Measurements from ENCODE around the gene ASS1.

ASS1 gene

GRCh38 chr9:130430734-130431535, 13.8 kb upstream of the ASS1 start:
- Histone ChIP-seq H3K9me3 (ENCODE audit: control insufficient read depth, insufficient read depth, low read depth, low read length) (no peaks in the 10 kb centered on the region), H3K4me3 (ENCODE audit: low read depth, low read length) (no peak overlapping the region), H3K4me1 (ENCODE audit: control insufficient read depth, insufficient read depth, low read length) (no peaks in the 10 kb centered on the region), H3K27ac (ENCODE audit: extremely low read depth, low read depth, low read length) (no peak overlapping the region), H3K36me3 (ENCODE audit: control insufficient read depth in 2 of 2, insufficient read depth in 1 of 2, low read length in 2 of 2) (no peaks in the 10 kb centered on the region)
- TF ChIP-seq, protein P1, sequence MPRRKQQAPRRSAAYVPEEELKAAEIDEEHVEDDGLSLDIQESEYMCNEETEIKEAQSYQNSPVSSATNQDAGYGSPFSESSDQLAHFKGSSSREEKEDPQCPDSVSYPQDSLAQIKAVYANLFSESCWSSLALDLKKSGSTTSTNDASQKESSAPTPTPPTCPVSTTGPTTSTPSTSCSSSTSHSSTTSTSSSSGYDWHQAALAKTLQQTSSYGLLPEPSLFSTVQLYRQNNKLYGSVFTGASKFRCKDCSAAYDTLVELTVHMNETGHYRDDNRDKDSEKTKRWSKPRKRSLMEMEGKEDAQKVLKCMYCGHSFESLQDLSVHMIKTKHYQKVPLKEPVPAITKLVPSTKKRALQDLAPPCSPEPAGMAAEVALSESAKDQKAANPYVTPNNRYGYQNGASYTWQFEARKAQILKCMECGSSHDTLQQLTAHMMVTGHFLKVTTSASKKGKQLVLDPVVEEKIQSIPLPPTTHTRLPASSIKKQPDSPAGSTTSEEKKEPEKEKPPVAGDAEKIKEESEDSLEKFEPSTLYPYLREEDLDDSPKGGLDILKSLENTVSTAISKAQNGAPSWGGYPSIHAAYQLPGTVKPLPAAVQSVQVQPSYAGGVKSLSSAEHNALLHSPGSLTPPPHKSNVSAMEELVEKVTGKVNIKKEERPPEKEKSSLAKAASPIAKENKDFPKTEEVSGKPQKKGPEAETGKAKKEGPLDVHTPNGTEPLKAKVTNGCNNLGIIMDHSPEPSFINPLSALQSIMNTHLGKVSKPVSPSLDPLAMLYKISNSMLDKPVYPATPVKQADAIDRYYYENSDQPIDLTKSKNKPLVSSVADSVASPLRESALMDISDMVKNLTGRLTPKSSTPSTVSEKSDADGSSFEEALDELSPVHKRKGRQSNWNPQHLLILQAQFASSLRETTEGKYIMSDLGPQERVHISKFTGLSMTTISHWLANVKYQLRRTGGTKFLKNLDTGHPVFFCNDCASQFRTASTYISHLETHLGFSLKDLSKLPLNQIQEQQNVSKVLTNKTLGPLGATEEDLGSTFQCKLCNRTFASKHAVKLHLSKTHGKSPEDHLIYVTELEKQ (tag by site-specific recombination; IDR thresholded peaks at IDR 0.05; ENCODE audit: borderline replicate concordance): no peak
- no peak for TF ChIP-seq ZNF221 (tag by site-specific recombination; IDR thresholded peaks at IDR 0.05; ENCODE audit: borderline replicate concordance)
- no peak for TF ChIP-seq ZNF544 (tag by site-specific recombination; IDR thresholded peaks at IDR 0.05)
- TF ChIP-seq ZNF292 (tag by site-specific recombination; IDR thresholded peaks at IDR 0.05; ENCODE audit: borderline replicate concordance, low read depth): no peak
- TF ChIP-seq ZNF16 (tag by site-specific recombination; IDR thresholded peaks at IDR 0.05; ENCODE audit: low read depth): no peak
- CTCF ChIA-PET: interaction anchor here (1.8 kb wide), 1 partner anchor 9 kb away, joined by 8 read pairs; no protein-coding TSS in a partner anchor
- POLR2A ChIA-PET: interaction anchor here (0.5 kb wide), 1 partner anchor 275 kb away, joined by 4 read pairs; no protein-coding TSS in a partner anchor

DNA sequence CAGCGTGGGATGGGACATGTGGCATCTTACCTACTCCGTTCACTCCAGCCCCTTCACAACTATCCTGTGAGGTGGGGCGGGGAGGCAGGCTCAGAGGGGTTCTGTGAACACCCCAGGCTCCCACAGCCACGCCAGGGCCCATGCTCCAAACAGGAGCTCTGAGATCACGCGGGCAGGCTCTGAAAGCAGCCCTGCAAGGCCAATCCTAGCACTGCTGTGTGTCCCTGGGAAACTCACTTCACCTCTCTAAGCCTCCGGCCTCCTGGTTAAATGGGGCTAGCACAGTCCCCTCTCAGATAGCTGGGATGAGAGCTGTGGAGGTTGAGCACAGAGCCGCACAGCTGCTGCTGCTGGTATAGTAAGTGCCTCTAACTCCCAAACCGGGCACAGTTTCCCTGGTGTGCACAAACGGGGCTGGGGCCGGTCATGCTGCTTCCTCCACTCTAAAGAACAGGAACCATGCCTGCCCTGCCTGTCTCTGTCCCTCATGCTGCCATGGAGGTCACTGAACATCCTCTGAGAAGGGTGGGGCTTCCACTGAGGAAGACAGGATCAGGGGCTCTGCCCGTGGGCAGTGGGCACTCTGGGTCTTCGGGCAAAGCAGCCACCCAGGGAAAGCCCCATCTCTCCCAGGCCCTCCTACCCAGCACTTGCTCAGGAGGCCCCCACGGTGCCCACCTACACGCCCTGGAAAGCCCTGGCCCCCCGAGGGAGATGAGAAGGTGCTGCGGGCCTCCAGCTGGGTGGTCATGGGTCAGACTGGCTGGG, 13.0 kb upstream of the ASS1 start:
- Histone ChIP-seq H3K4me3 (ENCODE audit: low read depth, low read length) (no peak overlapping the region), H3K36me3 (ENCODE audit: control insufficient read depth in 2 of 2, insufficient read depth in 1 of 2, low read length in 2 of 2) (no peaks in the 10 kb centered on the region), H3K4me1 (ENCODE audit: control insufficient read depth, insufficient read depth, low read length) (no peaks in the 10 kb centered on the region), H3K9me3 (ENCODE audit: control insufficient read depth, insufficient read depth, low read depth, low read length) (no peaks in the 10 kb centered on the region), H3K27ac (ENCODE audit: extremely low read depth, low read depth, low read length) (no peak overlapping the region)
- POLR2A ChIA-PET: interaction anchor here (0.5 kb wide), 1 partner anchor 274 kb away, joined by 4 read pairs; no protein-coding TSS in a partner anchor
- CTCF ChIA-PET: interaction anchor here (1.8 kb wide), 1 partner anchor 10 kb away, joined by 8 read pairs; no protein-coding TSS in a partner anchor
- TF ChIP-seq ZNF426 (tag by site-specific recombination; IDR thresholded peaks at IDR 0.05): no peak
- peak; percentile 28; the same call in 1 of the 2 replicates for TF ChIP-seq ZSCAN16 (tag by site-specific recombination; IDR thresholded peaks at IDR 0.05)

- peak; percentile 88; the same call in 1 of the 2 replicates for TF ChIP-seq ZNF223 (tag by site-specific recombination; IDR thresholded peaks at IDR 0.05)
- no peak for TF ChIP-seq ZNF341 (tag by site-specific recombination; IDR thresholded peaks at IDR 0.05; ENCODE audit: low read depth)
- TF ChIP-seq, protein P2, sequence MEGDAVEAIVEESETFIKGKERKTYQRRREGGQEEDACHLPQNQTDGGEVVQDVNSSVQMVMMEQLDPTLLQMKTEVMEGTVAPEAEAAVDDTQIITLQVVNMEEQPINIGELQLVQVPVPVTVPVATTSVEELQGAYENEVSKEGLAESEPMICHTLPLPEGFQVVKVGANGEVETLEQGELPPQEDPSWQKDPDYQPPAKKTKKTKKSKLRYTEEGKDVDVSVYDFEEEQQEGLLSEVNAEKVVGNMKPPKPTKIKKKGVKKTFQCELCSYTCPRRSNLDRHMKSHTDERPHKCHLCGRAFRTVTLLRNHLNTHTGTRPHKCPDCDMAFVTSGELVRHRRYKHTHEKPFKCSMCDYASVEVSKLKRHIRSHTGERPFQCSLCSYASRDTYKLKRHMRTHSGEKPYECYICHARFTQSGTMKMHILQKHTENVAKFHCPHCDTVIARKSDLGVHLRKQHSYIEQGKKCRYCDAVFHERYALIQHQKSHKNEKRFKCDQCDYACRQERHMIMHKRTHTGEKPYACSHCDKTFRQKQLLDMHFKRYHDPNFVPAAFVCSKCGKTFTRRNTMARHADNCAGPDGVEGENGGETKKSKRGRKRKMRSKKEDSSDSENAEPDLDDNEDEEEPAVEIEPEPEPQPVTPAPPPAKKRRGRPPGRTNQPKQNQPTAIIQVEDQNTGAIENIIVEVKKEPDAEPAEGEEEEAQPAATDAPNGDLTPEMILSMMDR (tag by site-specific recombination; IDR thresholded peaks at IDR 0.05): 0 out of 2 replicates have a peak, but pooled peaks have one; percentile 9
- peak; percentile 31; the same call in 1 of the 2 replicates for TF ChIP-seq EGR2 (tag by site-specific recombination; IDR thresholded peaks at IDR 0.05; ENCODE audit: low read depth)
- TF ChIP-seq, protein P3, sequence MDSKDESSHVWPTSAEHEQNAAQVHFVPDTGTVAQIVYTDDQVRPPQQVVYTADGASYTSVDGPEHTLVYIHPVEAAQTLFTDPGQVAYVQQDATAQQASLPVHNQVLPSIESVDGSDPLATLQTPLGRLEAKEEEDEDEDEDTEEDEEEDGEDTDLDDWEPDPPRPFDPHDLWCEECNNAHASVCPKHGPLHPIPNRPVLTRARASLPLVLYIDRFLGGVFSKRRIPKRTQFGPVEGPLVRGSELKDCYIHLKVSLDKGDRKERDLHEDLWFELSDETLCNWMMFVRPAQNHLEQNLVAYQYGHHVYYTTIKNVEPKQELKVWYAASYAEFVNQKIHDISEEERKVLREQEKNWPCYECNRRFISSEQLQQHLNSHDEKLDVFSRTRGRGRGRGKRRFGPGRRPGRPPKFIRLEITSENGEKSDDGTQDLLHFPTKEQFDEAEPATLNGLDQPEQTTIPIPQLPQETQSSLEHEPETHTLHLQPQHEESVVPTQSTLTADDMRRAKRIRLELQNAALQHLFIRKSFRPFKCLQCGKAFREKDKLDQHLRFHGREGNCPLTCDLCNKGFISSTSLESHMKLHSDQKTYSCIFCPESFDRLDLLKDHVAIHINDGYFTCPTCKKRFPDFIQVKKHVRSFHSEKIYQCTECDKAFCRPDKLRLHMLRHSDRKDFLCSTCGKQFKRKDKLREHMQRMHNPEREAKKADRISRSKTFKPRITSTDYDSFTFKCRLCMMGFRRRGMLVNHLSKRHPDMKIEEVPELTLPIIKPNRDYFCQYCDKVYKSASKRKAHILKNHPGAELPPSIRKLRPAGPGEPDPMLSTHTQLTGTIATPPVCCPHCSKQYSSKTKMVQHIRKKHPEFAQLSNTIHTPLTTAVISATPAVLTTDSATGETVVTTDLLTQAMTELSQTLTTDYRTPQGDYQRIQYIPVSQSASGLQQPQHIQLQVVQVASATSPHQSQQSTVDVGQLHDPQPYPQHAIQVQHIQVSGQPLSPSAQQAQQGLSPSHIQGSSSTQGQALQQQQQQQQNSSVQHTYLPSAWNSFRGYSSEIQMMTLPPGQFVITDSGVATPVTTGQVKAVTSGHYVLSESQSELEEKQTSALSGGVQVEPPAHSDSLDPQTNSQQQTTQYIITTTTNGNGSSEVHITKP (tag by site-specific recombination; IDR thresholded peaks at IDR 0.05): no peak
- POLR2A ChIA-PET: no interaction called here
- no peak overlapping the region for H3K4me3 ChIP-seq (ENCODE audit: low read depth, low read length)
- H3K4me1 ChIP-seq (ENCODE audit: control insufficient read depth, insufficient read depth, low read length): no peaks in the 10 kb centered on the region
- no peaks in the 10 kb centered on the region for H3K9me3 ChIP-seq (ENCODE audit: control insufficient read depth, insufficient read depth, low read depth, low read length)
- CTCF ChIA-PET: interaction anchor here (1.0 to 1.8 kb wide), 2 partner anchors 11 to 105 kb away, joined by 3 to 8 read pairs; no protein-coding TSS in a partner anchor
- H3K27ac ChIP-seq (ENCODE audit: extremely low read depth, low read depth, low read length): no peak overlapping the region
- no peaks in the 10 kb centered on the region for H3K36me3 ChIP-seq (ENCODE audit: control insufficient read depth in 2 of 2, insufficient read depth in 1 of 2, low read length in 2 of 2)
Measured at GRCh38 chr9:130432362-130432761, 12.4 kb upstream of the ASS1 start.
